ENCODE measurements around the gene BRWD1.

The BRWD1 gene

DNA sequence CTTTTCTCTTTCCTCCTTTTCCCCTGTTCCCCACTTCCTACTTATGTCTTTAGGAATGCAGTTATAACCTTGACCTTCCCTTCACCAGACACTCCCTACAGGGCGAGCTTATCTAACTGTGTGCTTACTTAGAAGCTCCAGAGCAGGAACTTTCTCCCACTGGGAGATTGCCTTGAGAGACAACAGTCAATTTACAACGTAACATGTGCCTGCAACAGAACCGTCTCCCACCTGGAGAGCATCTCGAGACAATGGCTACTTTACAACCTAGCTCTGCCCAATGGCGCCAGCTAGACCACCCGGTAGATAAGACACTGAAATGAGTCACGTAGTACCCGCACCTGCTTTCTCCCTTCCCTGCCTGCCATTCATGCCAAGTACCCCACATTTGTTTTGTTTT is 18.7 kb upstream of the BRWD1 start:
- Histone ChIP-seq H3K27ac (ENCODE audit: low read depth, low read length) (peak overlapping the region; percentile 89), H3F3A (ENCODE audit: insufficient read depth) (peaks cover 62% of the 10 kb centered on the region), H3K4me3 (ENCODE audit: insufficient read depth, low read length, poor library complexity, severe bottlenecking) (no peak overlapping the region), H3K79me2 (ENCODE audit: insufficient read depth, low read length) (no peaks in the 10 kb centered on the region), H4K20me1 (ENCODE audit: low read depth, low read length) (no peaks in the 10 kb centered on the region), H3K4me2 (ENCODE audit: low read depth, low read length, poor library complexity, severe bottlenecking) (peak overlapping the region; percentile 55), H3K9ac (ENCODE audit: low read length) (peak overlapping the region; percentile 33), H3K9me3 (ENCODE audit: insufficient read depth, low read length) (no peaks in the 10 kb centered on the region), H3K27me3 (ENCODE audit: low read length) (no peaks in the 10 kb centered on the region), H3K36me3 (ENCODE audit: low read length) (no peaks in the 10 kb centered on the region), H3K9me2 (replicated peaks; ENCODE audit: insufficient read depth, low read length) (no peaks in the 10 kb centered on the region), H2AFZ (ENCODE audit: low read depth, low read length, severe bottlenecking) (peak overlapping the region; percentile 36)
- no peak for TF ChIP-seq EZH2phosphoT487 (conservative IDR thresholded peaks at IDR 0.05; ENCODE audit: low read length)
- TF ChIP-seq, protein P1, sequence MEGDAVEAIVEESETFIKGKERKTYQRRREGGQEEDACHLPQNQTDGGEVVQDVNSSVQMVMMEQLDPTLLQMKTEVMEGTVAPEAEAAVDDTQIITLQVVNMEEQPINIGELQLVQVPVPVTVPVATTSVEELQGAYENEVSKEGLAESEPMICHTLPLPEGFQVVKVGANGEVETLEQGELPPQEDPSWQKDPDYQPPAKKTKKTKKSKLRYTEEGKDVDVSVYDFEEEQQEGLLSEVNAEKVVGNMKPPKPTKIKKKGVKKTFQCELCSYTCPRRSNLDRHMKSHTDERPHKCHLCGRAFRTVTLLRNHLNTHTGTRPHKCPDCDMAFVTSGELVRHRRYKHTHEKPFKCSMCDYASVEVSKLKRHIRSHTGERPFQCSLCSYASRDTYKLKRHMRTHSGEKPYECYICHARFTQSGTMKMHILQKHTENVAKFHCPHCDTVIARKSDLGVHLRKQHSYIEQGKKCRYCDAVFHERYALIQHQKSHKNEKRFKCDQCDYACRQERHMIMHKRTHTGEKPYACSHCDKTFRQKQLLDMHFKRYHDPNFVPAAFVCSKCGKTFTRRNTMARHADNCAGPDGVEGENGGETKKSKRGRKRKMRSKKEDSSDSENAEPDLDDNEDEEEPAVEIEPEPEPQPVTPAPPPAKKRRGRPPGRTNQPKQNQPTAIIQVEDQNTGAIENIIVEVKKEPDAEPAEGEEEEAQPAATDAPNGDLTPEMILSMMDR (IDR thresholded peaks at IDR 0.05; ENCODE audit: insufficient read depth, low read length, poor library complexity, severe bottlenecking): no peak

DNA sequence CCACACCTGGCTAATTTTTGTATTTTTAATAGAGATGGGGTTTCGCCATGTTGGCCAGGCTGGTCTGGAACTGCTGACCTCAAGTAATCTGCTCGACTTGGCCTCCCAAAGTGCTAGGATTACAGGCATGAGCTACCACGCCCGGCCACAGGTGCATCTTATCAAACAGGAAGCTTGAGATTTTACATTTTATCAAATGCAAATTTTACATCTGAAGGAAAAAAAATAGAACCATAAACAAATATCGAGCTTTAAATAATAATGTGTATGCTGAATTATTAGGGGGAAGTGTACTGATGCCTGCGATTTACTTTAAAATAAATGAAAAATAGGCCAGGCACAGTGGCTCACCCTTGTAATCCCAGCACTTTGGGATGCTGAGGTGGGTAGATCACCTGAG is 16.6 kb upstream of the BRWD1 start:
- Histone ChIP-seq H3K9me2 (replicated peaks; ENCODE audit: insufficient read depth, low read length) (no peaks in the 10 kb centered on the region), H3K27me3 (ENCODE audit: low read length) (no peaks in the 10 kb centered on the region), H3K4me3 (ENCODE audit: insufficient read depth, low read length, poor library complexity, severe bottlenecking) (no peak overlapping the region)

DNA sequence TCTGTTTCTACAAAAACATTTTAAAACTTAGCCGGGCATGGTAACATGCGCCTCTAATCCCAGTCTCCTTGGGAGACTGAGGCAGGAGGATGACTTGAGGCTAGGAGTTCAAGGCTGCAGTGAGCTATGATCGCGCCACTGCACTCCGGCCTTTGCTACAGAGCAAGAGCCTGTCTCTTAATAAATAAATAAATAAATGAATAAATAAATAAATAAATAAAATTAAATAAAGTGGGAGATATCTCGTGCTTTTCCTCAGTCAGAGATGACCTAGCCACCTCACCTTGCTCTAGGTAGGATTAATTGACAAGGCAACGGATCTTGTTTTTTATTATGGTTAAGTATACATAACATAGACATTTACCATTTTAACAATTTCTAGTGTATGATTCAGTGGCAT is 14.3 kb upstream of the BRWD1 start:
- Histone ChIP-seq H3K79me2 (ENCODE audit: insufficient read depth, low read length) (no peaks in the 10 kb centered on the region), H3K9me2 (replicated peaks; ENCODE audit: insufficient read depth, low read length) (no peaks in the 10 kb centered on the region), H2AFZ (ENCODE audit: low read depth, low read length, severe bottlenecking) (no peak overlapping the region)

More for the DNA sequence above, 16.6 kb upstream of the BRWD1 start:
- H3K4me2 ChIP-seq (ENCODE audit: low read depth, low read length, poor library complexity, severe bottlenecking): peak overlapping the region; percentile 55
- H4K20me1 ChIP-seq (ENCODE audit: low read depth, low read length): no peaks in the 10 kb centered on the region
- no peak overlapping the region for H2AFZ ChIP-seq (ENCODE audit: low read depth, low read length, severe bottlenecking)
- peaks cover 57% of the 10 kb centered on the region for H3F3A ChIP-seq (ENCODE audit: insufficient read depth)
- H3K36me3 ChIP-seq (ENCODE audit: low read length): no peaks in the 10 kb centered on the region
- H3K27ac ChIP-seq (ENCODE audit: low read depth, low read length): peak overlapping the region; percentile 89
- no peaks in the 10 kb centered on the region for H3K9me3 ChIP-seq (ENCODE audit: insufficient read depth, low read length)
- TF ChIP-seq EZH2phosphoT487 (conservative IDR thresholded peaks at IDR 0.05; ENCODE audit: low read length): no peak
- TF ChIP-seq, protein P1 (IDR thresholded peaks at IDR 0.05; ENCODE audit: insufficient read depth, low read length, poor library complexity, severe bottlenecking): no peak
- no peaks in the 10 kb centered on the region for H3K79me2 ChIP-seq (ENCODE audit: insufficient read depth, low read length)
- H3K9ac ChIP-seq (ENCODE audit: low read length): peak overlapping the region; percentile 44; the same call in 1 of the 2 replicates

More for the DNA sequence above, 14.3 kb upstream of the BRWD1 start:
- no peak overlapping the region for H3K4me3 ChIP-seq (ENCODE audit: insufficient read depth, low read length, poor library complexity, severe bottlenecking)
- no peaks in the 10 kb centered on the region for H3K27me3 ChIP-seq (ENCODE audit: low read length)
- H3K4me2 ChIP-seq (ENCODE audit: low read depth, low read length, poor library complexity, severe bottlenecking): peak overlapping the region; percentile 37
- peak overlapping the region; percentile 46; the same call in 1 of the 2 replicates for H3K9ac ChIP-seq (ENCODE audit: low read length)
- H3K9me3 ChIP-seq (ENCODE audit: insufficient read depth, low read length): no peaks in the 10 kb centered on the region
- H4K20me1 ChIP-seq (ENCODE audit: low read depth, low read length): no peaks in the 10 kb centered on the region
- H3F3A ChIP-seq (ENCODE audit: insufficient read depth): peaks cover 51% of the 10 kb centered on the region
- H3K27ac ChIP-seq (ENCODE audit: low read depth, low read length): peak overlapping the region; percentile 89
- TF ChIP-seq, protein P1 (IDR thresholded peaks at IDR 0.05; ENCODE audit: insufficient read depth, low read length, poor library complexity, severe bottlenecking): no peak
- no peak for TF ChIP-seq EZH2phosphoT487 (conservative IDR thresholded peaks at IDR 0.05; ENCODE audit: low read length)
- H3K36me3 ChIP-seq (ENCODE audit: low read length): no peaks in the 10 kb centered on the region
